ENCODE data around the gene FAM83B.

Gene FAM83B

GRCh38 chr6:54875539-54875938, 29.0 kb downstream of the FAM83B start:
- no peak overlapping the region for H3K4me3 ChIP-seq
- no peaks in the 10 kb centered on the region for H3K4me1 ChIP-seq
- H3K9me3 ChIP-seq, result no peaks in the 10 kb centered on the region
- H3K36me3 ChIP-seq, result no peaks in the 10 kb centered on the region
- TF ChIP-seq, protein P1, sequence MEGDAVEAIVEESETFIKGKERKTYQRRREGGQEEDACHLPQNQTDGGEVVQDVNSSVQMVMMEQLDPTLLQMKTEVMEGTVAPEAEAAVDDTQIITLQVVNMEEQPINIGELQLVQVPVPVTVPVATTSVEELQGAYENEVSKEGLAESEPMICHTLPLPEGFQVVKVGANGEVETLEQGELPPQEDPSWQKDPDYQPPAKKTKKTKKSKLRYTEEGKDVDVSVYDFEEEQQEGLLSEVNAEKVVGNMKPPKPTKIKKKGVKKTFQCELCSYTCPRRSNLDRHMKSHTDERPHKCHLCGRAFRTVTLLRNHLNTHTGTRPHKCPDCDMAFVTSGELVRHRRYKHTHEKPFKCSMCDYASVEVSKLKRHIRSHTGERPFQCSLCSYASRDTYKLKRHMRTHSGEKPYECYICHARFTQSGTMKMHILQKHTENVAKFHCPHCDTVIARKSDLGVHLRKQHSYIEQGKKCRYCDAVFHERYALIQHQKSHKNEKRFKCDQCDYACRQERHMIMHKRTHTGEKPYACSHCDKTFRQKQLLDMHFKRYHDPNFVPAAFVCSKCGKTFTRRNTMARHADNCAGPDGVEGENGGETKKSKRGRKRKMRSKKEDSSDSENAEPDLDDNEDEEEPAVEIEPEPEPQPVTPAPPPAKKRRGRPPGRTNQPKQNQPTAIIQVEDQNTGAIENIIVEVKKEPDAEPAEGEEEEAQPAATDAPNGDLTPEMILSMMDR (IDR thresholded peaks at IDR 0.05), result no peak
- intact Hi-C loops (cut with DNase I; ENCODE audit: low total_unique reads), result no loop called here
- no peak for DNase-seq
- H3K27ac ChIP-seq, result no peak overlapping the region
- no peaks in the 10 kb centered on the region for H3K27me3 ChIP-seq

- no peak for DNase-seq
- Histone ChIP-seq H3K27me3 (no peaks in the 10 kb centered on the region), H3K4me3 (no peak overlapping the region), H3K9me3 (no peaks in the 10 kb centered on the region), H3K4me1 (no peaks in the 10 kb centered on the region), H3K36me3 (no peaks in the 10 kb centered on the region), H3K27ac (no peak overlapping the region)
- intact Hi-C loops (cut with DNase I; ENCODE audit: low total_unique reads), result no loop called here
- TF ChIP-seq, protein P1 (IDR thresholded peaks at IDR 0.05), result no peak
These were observed 29.8 kb downstream of the FAM83B start for GRCh38 chr6:54876365-54876764.

- intact Hi-C loops (cut with DNase I; ENCODE audit: low total_unique reads), result no loop called here
- DNase-seq, result no peak
- TF ChIP-seq, protein P1 (IDR thresholded peaks at IDR 0.05), result no peak
- no peaks in the 10 kb centered on the region for H3K36me3 ChIP-seq
- no peaks in the 10 kb centered on the region for H3K9me3 ChIP-seq
- H3K4me1 ChIP-seq, result no peaks in the 10 kb centered on the region
- H3K27me3 ChIP-seq, result no peaks in the 10 kb centered on the region
- H3K27ac ChIP-seq, result no peak overlapping the region
- H3K4me3 ChIP-seq, result no peak overlapping the region
These were observed 30.3 kb downstream of the FAM83B start for GRCh38 chr6:54876871-54877270.

GRCh38 chr6:54877713-54878317, 31.2 kb downstream of the FAM83B start:
- Histone ChIP-seq H3K9me3 (no peaks in the 10 kb centered on the region), H3K4me1 (no peaks in the 10 kb centered on the region), H3K27me3 (no peaks in the 10 kb centered on the region), H3K36me3 (no peaks in the 10 kb centered on the region), H3K27ac (no peak overlapping the region), H3K4me3 (no peak overlapping the region)
- intact Hi-C loops (cut with DNase I; ENCODE audit: low total_unique reads), result no loop called here
- DNase-seq, result no peak
- TF ChIP-seq, protein P1 (IDR thresholded peaks at IDR 0.05), result no peak

- intact Hi-C loops (cut with DNase I; ENCODE audit: low total_unique reads), result no loop called here
- no peak overlapping the region for H3K27ac ChIP-seq
- no peaks in the 10 kb centered on the region for H3K36me3 ChIP-seq
- DNase-seq, result no peak
- no peaks in the 10 kb centered on the region for H3K4me1 ChIP-seq
- no peaks in the 10 kb centered on the region for H3K9me3 ChIP-seq
- TF ChIP-seq, protein P1 (IDR thresholded peaks at IDR 0.05), result no peak
- H3K27me3 ChIP-seq, result no peaks in the 10 kb centered on the region
- no peak overlapping the region for H3K4me3 ChIP-seq
These were observed 32.1 kb downstream of the FAM83B start for GRCh38 chr6:54878718-54879117.

All from tibial artery (tissue), 4 donors.